Nephron progenitor cell (in vitro differentiated cells): ENCODE data around the gene VPS26A.

ENCODE experiments used
- DNase-seq: peaks from one replicate; pipeline ENCODE4 v3.0.0; 2021
- H3K27ac Mint-ChIP-seq: 2 replicates; pipeline ENCODE4 v1.8.0; 2021; ENCODE audit warnings: mild to moderate bottlenecking, moderate library complexity, mixed read lengths
- H3K27me3 Mint-ChIP-seq: 2 replicates; pipeline ENCODE4 v1.8.0; 2021; ENCODE audit warnings: mild to moderate bottlenecking, low read depth, mixed read lengths; ENCODE audit not compliant: poor library complexity
- H3K36me3 Mint-ChIP-seq: 2 replicates; pipeline ENCODE4 v1.8.0; 2021; ENCODE audit warnings: low read depth, mixed read lengths
- H3K4me1 Mint-ChIP-seq: 2 replicates; pipeline ENCODE4 v1.8.0; 2021; ENCODE audit warnings: mixed read lengths
- H3K4me3 Mint-ChIP-seq: 2 replicates; pipeline ENCODE4 v1.8.0; 2021; ENCODE audit warnings: mild to moderate bottlenecking, moderate library complexity, mixed read lengths
- H3K9me3 Mint-ChIP-seq: 2 replicates; pipeline ENCODE4 v1.8.0; 2021; ENCODE audit warnings: mild to moderate bottlenecking, moderate library complexity, mixed read lengths
- CTCF ChIP-seq: fragments of 200-600 bp; sonication (generic); IDR thresholded peaks from 2 replicates; pipeline ENCODE4 v1.5.0; 2021; ENCODE audit warnings: antibody characterized with exemption

Gene VPS26A

GRCh38 chr10:69208761-69209160 lies 84.8 kb downstream of the VPS26A start:
- H3K27me3 Mint-ChIP-seq: peaks cover 5% of the 10 kb centered on the region
- peak overlapping the region; percentile 78 for H3K27ac Mint-ChIP-seq
- DNase-seq: no peak
- no peak overlapping the region for H3K4me3 Mint-ChIP-seq
- peaks cover 34% of the 10 kb centered on the region for H3K36me3 Mint-ChIP-seq
- no peak for TF ChIP-seq CTCF
- H3K9me3 Mint-ChIP-seq: peaks cover 6% of the 10 kb centered on the region
- no peaks in the 10 kb centered on the region for H3K4me1 Mint-ChIP-seq

DNA sequence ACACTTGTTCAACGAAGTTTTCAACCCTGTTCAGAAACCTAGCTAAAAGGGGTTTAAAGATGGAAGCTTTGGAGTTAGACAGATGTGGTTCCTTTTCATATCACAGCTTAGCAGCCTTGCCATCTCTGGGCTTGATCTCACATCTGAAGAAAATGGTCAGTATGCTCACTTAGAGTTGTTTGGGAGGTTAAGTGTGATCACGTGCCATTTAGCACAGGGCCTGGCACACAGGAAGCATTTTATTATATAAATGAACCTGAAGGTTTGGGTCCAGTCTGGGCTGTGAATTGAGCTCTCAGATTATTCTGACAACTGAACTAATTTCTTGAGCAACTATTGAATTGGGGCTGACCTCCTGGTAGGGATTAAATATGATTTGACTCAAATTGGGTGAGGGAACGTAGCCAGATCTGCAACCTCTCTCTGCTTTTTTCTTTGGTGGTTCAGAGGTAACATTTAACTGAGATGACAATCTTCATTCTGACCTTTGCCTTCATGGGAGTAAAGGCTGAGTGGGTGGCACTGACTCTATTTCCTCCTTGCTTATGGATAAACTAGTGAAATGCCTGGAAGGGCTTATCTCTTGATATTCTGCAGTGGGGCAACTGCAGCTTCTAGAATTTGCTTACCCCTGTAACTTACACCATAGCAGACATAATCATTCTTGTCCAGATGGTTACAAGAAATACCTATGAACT lies 86.0 kb downstream of the VPS26A start:
- Mint-ChIP-seq H3K27me3 (peaks cover 13% of the 10 kb centered on the region), H3K36me3 (peaks cover 32% of the 10 kb centered on the region), H3K4me1 (no peaks in the 10 kb centered on the region), H3K27ac (no peak overlapping the region), H3K9me3 (peaks cover 10% of the 10 kb centered on the region), H3K4me3 (no peak overlapping the region)
- no peak for TF ChIP-seq CTCF
- DNase-seq: no peak

DNA sequence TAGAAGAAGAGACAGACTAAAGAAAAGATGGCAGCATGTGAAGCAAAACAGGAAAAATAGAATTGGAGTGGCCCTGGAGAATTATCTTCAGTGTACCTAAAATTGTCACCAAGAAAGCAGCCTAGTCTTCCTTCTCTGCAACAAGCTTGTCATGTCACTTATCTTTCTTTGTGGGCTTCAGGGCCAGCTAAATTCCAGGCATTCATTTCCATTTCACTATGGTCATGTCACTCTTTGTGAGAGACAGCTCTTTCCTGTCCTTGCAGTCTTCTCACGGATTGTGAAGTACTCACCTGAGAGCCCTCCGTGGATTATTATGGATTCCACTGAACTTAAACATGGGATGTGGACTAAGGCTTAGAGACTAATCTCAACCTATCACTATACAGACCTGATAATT lies 87.1 kb downstream of the VPS26A start:
- H3K27ac Mint-ChIP-seq: no peak overlapping the region
- no peak overlapping the region for H3K4me3 Mint-ChIP-seq
- H3K27me3 Mint-ChIP-seq: peaks cover 17% of the 10 kb centered on the region
- H3K9me3 Mint-ChIP-seq: peaks cover 10% of the 10 kb centered on the region
- H3K36me3 Mint-ChIP-seq: peaks cover 29% of the 10 kb centered on the region
- no peak for DNase-seq
- peaks cover 10% of the 10 kb centered on the region for H3K4me1 Mint-ChIP-seq
- no peak for TF ChIP-seq CTCF

DNA sequence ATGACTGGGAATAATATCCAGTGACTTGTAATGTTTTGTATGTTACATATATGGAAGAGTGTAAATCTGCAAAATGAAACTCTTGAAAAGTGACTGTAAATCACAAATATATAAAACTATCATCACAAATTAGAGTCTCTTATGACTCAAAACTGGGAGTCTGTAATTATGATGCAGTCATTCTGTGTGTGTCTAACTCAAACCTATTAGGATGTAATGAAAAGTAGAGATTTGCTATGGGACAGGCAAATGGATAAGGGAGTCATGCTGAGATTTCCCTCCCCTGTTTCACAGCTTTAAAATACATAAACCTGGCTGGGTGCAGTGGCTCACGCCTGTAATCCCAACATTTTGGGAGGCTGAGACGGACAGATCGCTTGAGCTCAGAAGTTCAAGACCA lies 87.5 kb downstream of the VPS26A start:
- Mint-ChIP-seq H3K4me1 (peaks cover 11% of the 10 kb centered on the region), H3K36me3 (peaks cover 25% of the 10 kb centered on the region), H3K4me3 (no peak overlapping the region), H3K27me3 (peaks cover 17% of the 10 kb centered on the region), H3K27ac (no peak overlapping the region), H3K9me3 (peaks cover 10% of the 10 kb centered on the region)
- TF ChIP-seq CTCF: no peak
- DNase-seq: no peak

- Mint-ChIP-seq H3K4me3 (no peak overlapping the region), H3K27ac (no peak overlapping the region)
- no peak for DNase-seq
Measured at GRCh38 chr10:69213591-69214311, 89.8 kb downstream of the VPS26A start.

More at GRCh38 chr10:69213591-69214311, 89.8 kb downstream of the VPS26A start:
- Mint-ChIP-seq H3K9me3 (peaks cover 10% of the 10 kb centered on the region), H3K27me3 (peaks cover 28% of the 10 kb centered on the region), H3K36me3 (peaks cover 10% of the 10 kb centered on the region), H3K4me1 (peaks cover 11% of the 10 kb centered on the region)
- TF ChIP-seq CTCF: no peak
